BE2C (cell line): ENCODE data around the gene MYRFL.

Experiments used
- DNase-seq: peaks from one replicate; pipeline ENCODE4 v3.0.0-alpha.2; 2020
- H3K27me3 ChIP-seq: fragments of 250-450 bp; sonication (Bioruptor Pico); 2 replicates; pipeline ENCODE4 v1.5.1; 2020; ENCODE audit warnings: mild to moderate bottlenecking
- H3K36me3 ChIP-seq: fragments of 250-450 bp; sonication (Bioruptor Pico); 2 replicates; pipeline ENCODE4 v1.5.1; 2020; ENCODE audit warnings: mild to moderate bottlenecking
- H3K4me1 ChIP-seq: fragments of 250-450 bp; sonication (Bioruptor Pico); 2 replicates; pipeline ENCODE4 v1.5.1; 2020
- H3K4me3 ChIP-seq: 2 replicates; pipeline ENCODE4 v1.5.1; 2011; ENCODE audit warnings: low read depth, low read length
- H3K9me3 ChIP-seq: fragments of 250-450 bp; sonication (Bioruptor Pico); 2 replicates; pipeline ENCODE4 v1.5.1; 2020
- TF ChIP-seq, protein P1 (sequence below): IDR thresholded peaks from 2 replicates; pipeline ENCODE4 v1.5.1; 2012; ENCODE audit warnings: mild to moderate bottlenecking, low read depth, low read length

The MYRFL gene

DNA sequence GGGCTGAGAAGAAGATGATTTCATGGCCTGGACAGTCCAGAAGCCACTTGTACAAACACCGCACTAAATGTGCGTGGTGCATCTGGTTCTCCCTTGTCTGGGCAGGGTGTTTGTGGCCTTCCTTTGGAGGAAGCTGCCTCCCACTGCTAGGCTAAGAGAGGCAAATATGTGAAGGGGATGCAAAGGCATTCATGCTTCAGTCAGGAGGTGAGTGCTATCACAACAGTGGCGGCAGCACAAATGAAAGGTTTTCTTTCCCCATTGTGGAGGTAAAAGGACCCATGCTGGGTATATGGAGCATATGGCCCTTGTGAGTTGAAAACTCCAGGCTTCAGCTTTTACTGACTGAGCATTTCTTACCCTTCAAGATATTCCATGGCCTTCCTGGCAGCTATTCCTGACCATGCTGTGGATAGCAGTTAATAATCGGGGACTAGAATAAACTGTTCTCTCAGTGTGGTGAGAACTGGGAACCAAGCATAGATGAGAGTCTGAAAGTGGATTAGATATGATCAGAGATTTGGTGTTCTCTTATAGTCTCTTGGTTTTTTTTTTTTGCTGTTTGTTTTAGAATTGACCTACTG lies 69.9 kb downstream of the MYRFL start:
- H3K4me3 ChIP-seq, result no peak overlapping the region
- no peaks in the 10 kb centered on the region for H3K9me3 ChIP-seq
- no peaks in the 10 kb centered on the region for H3K4me1 ChIP-seq
- no peak for DNase-seq
- TF ChIP-seq, protein P1, sequence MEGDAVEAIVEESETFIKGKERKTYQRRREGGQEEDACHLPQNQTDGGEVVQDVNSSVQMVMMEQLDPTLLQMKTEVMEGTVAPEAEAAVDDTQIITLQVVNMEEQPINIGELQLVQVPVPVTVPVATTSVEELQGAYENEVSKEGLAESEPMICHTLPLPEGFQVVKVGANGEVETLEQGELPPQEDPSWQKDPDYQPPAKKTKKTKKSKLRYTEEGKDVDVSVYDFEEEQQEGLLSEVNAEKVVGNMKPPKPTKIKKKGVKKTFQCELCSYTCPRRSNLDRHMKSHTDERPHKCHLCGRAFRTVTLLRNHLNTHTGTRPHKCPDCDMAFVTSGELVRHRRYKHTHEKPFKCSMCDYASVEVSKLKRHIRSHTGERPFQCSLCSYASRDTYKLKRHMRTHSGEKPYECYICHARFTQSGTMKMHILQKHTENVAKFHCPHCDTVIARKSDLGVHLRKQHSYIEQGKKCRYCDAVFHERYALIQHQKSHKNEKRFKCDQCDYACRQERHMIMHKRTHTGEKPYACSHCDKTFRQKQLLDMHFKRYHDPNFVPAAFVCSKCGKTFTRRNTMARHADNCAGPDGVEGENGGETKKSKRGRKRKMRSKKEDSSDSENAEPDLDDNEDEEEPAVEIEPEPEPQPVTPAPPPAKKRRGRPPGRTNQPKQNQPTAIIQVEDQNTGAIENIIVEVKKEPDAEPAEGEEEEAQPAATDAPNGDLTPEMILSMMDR, result no peak
- H3K36me3 ChIP-seq, result no peaks in the 10 kb centered on the region
- no peaks in the 10 kb centered on the region for H3K27me3 ChIP-seq

DNA sequence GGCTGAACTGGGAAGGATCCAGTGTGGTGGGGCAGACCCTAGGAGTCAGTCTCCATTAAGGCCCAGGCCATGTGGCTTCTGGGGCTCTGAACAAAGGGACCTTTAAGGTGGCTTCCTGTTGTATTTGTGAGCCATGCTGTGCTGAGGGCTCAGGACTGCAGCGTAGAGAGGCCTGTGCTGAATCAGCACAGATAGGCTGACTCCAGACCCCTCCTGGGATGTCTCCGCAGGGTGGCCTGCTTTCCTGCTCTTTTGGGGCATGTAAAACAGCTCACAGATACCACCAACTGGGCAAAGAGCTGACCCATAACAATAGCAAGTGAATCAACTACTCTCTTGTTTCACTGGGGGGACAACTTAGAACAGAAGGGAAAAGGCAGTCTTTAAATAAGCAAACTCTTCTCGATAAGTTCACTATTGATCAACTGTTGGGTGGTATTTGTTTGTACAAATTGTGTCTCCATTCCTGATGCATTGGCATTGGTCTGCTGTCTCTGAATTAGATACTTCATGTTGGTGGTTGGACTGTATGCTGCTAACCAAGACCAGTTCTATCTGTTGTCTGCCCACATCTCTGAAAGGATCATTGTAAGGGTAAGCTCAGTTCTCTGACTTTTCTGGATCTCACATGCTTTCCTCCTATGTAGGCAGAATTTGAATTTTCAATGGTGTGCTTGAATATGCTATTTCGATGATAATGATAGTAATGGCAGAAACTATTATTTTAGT lies 71.8 kb downstream of the MYRFL start:
- DNase-seq, result no peak
- no peaks in the 10 kb centered on the region for H3K4me1 ChIP-seq
- H3K9me3 ChIP-seq, result no peaks in the 10 kb centered on the region
- no peaks in the 10 kb centered on the region for H3K36me3 ChIP-seq
- no peak overlapping the region for H3K4me3 ChIP-seq
- H3K27me3 ChIP-seq, result no peaks in the 10 kb centered on the region
- TF ChIP-seq, protein P1, result no peak

DNA sequence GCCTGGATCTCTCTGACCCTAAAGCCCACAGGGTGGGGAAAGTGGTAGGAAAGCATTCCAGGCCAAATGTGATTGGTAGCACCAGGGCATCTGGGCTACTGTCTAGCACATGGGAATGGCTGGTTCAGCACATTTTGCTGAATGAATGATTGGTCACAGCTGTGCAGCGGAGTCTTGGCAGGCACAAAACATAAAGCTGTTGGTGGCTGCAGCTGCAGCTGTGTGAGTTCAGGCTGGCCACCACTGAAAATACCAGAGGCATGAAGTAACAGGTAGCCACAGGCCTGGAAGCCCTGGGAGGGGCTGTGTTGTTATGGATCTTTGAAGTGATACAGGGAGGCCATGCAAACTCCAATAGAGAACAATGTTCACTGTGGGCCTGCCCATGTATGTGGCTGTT lies 72.7 kb downstream of the MYRFL start:
- peak; percentile 19 for DNase-seq
- H3K4me1 ChIP-seq, result no peaks in the 10 kb centered on the region
- TF ChIP-seq, protein P1, result no peak
- H3K9me3 ChIP-seq, result no peaks in the 10 kb centered on the region
- H3K4me3 ChIP-seq, result no peak overlapping the region
- no peaks in the 10 kb centered on the region for H3K27me3 ChIP-seq
- H3K36me3 ChIP-seq, result no peaks in the 10 kb centered on the region

DNA sequence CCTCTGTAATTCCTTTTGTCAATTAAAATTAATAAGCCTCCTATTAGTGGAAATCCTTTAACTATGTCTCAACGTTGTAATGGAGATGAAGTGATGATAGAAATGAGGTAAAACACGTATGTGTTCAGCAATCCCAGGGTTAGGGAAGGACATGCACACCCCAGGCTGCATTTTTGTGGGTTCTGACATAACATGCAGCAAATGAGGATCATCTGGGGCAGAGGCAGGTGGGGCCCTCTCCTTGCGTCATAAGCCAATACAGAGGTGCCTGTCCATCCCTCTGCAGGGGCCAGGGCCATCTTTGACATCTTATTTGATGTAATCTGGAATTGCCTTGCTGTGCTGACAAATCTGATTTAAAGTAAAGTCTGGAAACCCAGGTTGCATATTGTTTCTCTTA lies 73.2 kb downstream of the MYRFL start:
- H3K4me3 ChIP-seq, result no peak overlapping the region
- TF ChIP-seq, protein P1, result no peak
- H3K4me1 ChIP-seq, result no peaks in the 10 kb centered on the region
- DNase-seq, result no peak
- H3K36me3 ChIP-seq, result no peaks in the 10 kb centered on the region
- H3K27me3 ChIP-seq, result no peaks in the 10 kb centered on the region
- no peaks in the 10 kb centered on the region for H3K9me3 ChIP-seq

DNA sequence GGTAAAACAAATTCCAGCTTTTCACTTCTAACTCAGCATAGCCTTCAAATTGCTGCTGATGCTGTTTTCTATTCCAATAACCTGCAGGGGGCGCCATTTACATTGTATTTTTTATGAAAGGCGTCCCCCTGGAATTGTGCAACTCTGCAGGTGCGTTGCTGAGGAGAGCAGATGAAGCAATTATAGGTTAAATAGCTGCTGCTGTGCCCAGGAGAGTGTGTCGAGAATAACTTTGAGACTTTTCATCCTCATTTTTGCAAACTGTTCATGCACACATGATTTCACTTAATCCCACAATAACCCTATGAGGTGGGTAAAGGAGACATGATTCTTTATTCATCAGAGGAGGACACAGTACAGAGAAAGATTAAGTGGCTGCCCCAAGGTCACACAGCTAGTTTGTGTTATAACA lies 75.7 kb downstream of the MYRFL start:
- H3K9me3 ChIP-seq, result no peaks in the 10 kb centered on the region
- peaks cover 4% of the 10 kb centered on the region; the same call in 1 of the 2 replicates for H3K4me1 ChIP-seq
- peak; percentile 79 for DNase-seq
- H3K36me3 ChIP-seq, result no peaks in the 10 kb centered on the region
- no peak overlapping the region for H3K4me3 ChIP-seq
- H3K27me3 ChIP-seq, result no peaks in the 10 kb centered on the region
- TF ChIP-seq, protein P1, result peak; percentile 81

DNA sequence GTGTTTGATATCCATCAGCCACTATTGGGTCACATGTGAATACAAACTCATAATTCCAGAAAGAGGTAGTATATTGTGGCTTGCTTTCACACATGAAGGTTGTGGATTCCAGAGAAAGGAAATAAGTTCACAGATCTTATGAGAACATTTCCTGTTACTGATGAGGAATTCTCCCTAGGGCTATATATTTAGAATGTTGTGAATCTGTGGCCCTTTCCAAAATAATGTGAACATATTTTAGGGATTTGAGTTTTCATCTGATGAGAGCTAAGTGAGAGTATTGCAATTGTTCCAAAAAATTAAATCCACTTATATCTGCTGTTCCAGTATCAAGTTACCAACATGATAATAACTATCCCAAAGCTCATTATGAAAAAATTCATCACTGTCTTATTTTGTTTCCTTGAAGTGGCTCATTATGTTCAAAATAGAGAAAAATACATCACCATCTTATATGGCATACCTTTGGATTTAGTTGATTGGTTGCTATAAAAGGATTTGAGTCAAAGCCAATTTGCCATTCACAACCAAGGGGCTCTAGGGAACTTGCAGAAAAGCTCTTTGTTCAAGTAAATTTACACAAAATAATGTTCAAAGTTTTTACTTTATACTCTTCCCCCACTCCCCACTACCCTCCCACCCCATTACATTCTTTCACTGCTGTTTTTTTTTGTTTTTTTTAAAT lies 76.3 kb downstream of the MYRFL start:
- H3K4me3 ChIP-seq, result no peak overlapping the region
- no peaks in the 10 kb centered on the region for H3K9me3 ChIP-seq
- peaks cover 4% of the 10 kb centered on the region; the same call in 1 of the 2 replicates for H3K4me1 ChIP-seq
- TF ChIP-seq, protein P1, result no peak
- H3K36me3 ChIP-seq, result no peaks in the 10 kb centered on the region
- DNase-seq, result no peak
- no peaks in the 10 kb centered on the region for H3K27me3 ChIP-seq
